ENCODE data around the gene TALDO1. TPM values are rescaled to one million over a fixed set of nuclear protein-coding genes. Genes with fewer than 3 reads are reported as not detected.

The TALDO1 gene
- total and polyA plus RNA-seq, 2 donors (not counting 3 experiments of a cell fraction or from before 2014, with no cell fraction given): 211 to 294 TPM

GRCh38 chr11:721247-721740, 26.0 kb upstream of the TALDO1 start:
- ChIA-PET POLR2A (no interaction called here), CTCF (interaction anchor here (1.0 to 3.9 kb wide), 10 partner anchors 9 to 167 kb away, joined by 3 to 36 read pairs (median 4); partner anchors contain the start of genes DEAF1 and TMEM80)
- no peak overlapping the region for H3K4me3 ChIP-seq (replicated peaks in 1 of 3; ENCODE audit: insufficient read depth in 1 of 3, low read depth in 1 of 3, low read length in 3 of 3)
- intact Hi-C loops (cut with micrococcal nuclease): no loop called here
- H3K79me2 ChIP-seq (ENCODE audit: control insufficient read depth, insufficient read depth, low read length): no peaks in the 10 kb centered on the region
- DNase-seq (ENCODE audit: low read depth, low spot score) (no peak), FAIRE-seq (no peak)
- no peak overlapping the region for H2AFZ ChIP-seq (ENCODE audit: low read depth, low read length)
- H3K9ac ChIP-seq (replicated peaks; ENCODE audit: extremely low read depth, insufficient read depth, low read length): no peak overlapping the region
- H3K4me2 ChIP-seq (ENCODE audit: insufficient read depth, low read length): no peak overlapping the region
- no peak for TF ChIP-seq GATA2 (IDR thresholded peaks at IDR 0.05; ENCODE audit: insufficient read depth, insufficient read length, low read depth, low read length)
- peak; percentile 50 for TF ChIP-seq EZH2 (IDR thresholded peaks at IDR 0.05; ENCODE audit: borderline replicate concordance, low read depth, low read length, severe bottlenecking)
- TF ChIP-seq POLR2A (IDR thresholded peaks at IDR 0.05; ENCODE audit: low read depth, low read length): no peak
- no peak for TF ChIP-seq MAX (IDR thresholded peaks at IDR 0.05; ENCODE audit: insufficient read depth, insufficient read length)
- TF ChIP-seq MYC (IDR thresholded peaks at IDR 0.05; ENCODE audit: low read depth, low read length): no peak
- no peak for TF ChIP-seq FOS (IDR thresholded peaks at IDR 0.05; ENCODE audit: borderline replicate concordance, insufficient read depth, low read length)
- no peaks in the 10 kb centered on the region for H3K36me3 ChIP-seq (ENCODE audit: control insufficient read depth in 2 of 2, extremely low read depth in 1 of 2, insufficient read depth in 2 of 2, low read length in 2 of 2)
- BruUV-seq (replicated peaks): no TSS peak
- dilution Hi-C loops (cut with MboI; ENCODE audit: extremely low pct_ligation_motif_present, low sequenced_read_pairs): no loop called here
- no peaks in the 10 kb centered on the region for H3K9me3 ChIP-seq (replicated peaks; ENCODE audit: control insufficient read depth, insufficient read depth, low read length)
- no peaks in the 10 kb centered on the region for H3K9me1 ChIP-seq (replicated peaks; ENCODE audit: control insufficient read depth, extremely low read depth, insufficient read depth, low read length)
- no peak overlapping the region for H3K27ac ChIP-seq (ENCODE audit: insufficient read depth, low read depth, low read length)
- H3K4me1 ChIP-seq (ENCODE audit: control insufficient read depth, extremely low read depth, insufficient read depth, low read length): peaks cover 3% of the 10 kb centered on the region
- H4K20me1 ChIP-seq (replicated peaks; ENCODE audit: control insufficient read depth, extremely low read depth, insufficient read depth, low read length): no peaks in the 10 kb centered on the region
- peaks cover 22 to 23% of the 10 kb centered on the region in 2 experiments for H3K27me3 ChIP-seq (ENCODE audit: control insufficient read depth in 2 of 2, insufficient read depth in 2 of 2, low read length in 2 of 2)

- Histone ChIP-seq H3K36me3 (ENCODE audit: control insufficient read depth in 2 of 2, extremely low read depth in 1 of 2, insufficient read depth in 2 of 2, low read length in 2 of 2) (no peaks in the 10 kb centered on the region), H3K9ac (replicated peaks; ENCODE audit: extremely low read depth, insufficient read depth, low read length) (no peak overlapping the region), H3K4me3 (replicated peaks in 1 of 3; ENCODE audit: insufficient read depth in 1 of 3, low read depth in 1 of 3, low read length in 3 of 3) (no peak overlapping the region), H3K4me2 (ENCODE audit: insufficient read depth, low read length) (no peak overlapping the region), H3K9me1 (replicated peaks; ENCODE audit: control insufficient read depth, extremely low read depth, insufficient read depth, low read length) (no peaks in the 10 kb centered on the region), H3K9me3 (replicated peaks; ENCODE audit: control insufficient read depth, insufficient read depth, low read length) (no peaks in the 10 kb centered on the region), H2AFZ (ENCODE audit: low read depth, low read length) (no peak overlapping the region), H3K79me2 (ENCODE audit: control insufficient read depth, insufficient read depth, low read length) (no peaks in the 10 kb centered on the region), H3K27ac (ENCODE audit: insufficient read depth, low read depth, low read length) (no peak overlapping the region), H4K20me1 (replicated peaks; ENCODE audit: control insufficient read depth, extremely low read depth, insufficient read depth, low read length) (no peaks in the 10 kb centered on the region), H3K4me1 (ENCODE audit: control insufficient read depth, extremely low read depth, insufficient read depth, low read length) (peaks cover 3% of the 10 kb centered on the region), H3K27me3 (ENCODE audit: control insufficient read depth in 2 of 2, insufficient read depth in 2 of 2, low read length in 2 of 2) (peaks cover 22 to 23% of the 10 kb centered on the region in 2 experiments)
- ChIA-PET POLR2A (no interaction called here), CTCF (interaction anchor here (1.0 to 3.9 kb wide), 11 partner anchors 8 to 167 kb away, joined by 3 to 36 read pairs (median 4); partner anchors contain the start of genes DEAF1, LMNTD2 and TMEM80)
- no TSS peak for BruUV-seq (replicated peaks)
- dilution Hi-C loops (cut with MboI; ENCODE audit: extremely low pct_ligation_motif_present, low sequenced_read_pairs) (no loop called here), intact Hi-C loops (cut with micrococcal nuclease) (no loop called here)
- DNase-seq (ENCODE audit: low read depth, low spot score) (no peak), FAIRE-seq (no peak)
- TF ChIP-seq POLR2AphosphoS5 (IDR thresholded peaks at IDR 0.05; ENCODE audit: insufficient read depth, low read depth, low read length) (no peak), EZH2 (IDR thresholded peaks at IDR 0.05; ENCODE audit: borderline replicate concordance, low read depth, low read length, severe bottlenecking) (no peak), POLR2A (IDR thresholded peaks at IDR 0.05; ENCODE audit: low read depth, low read length) (no peak), CTCF (IDR thresholded peaks at IDR 0.05; ENCODE audit: extremely low read depth in 1 of 2, insufficient read depth in 1 of 2, low read depth in 1 of 2, low read length in 2 of 2) (no peak), JUN (IDR thresholded peaks at IDR 0.05; ENCODE audit: borderline replicate concordance, insufficient read depth, insufficient read length, low read depth) (no peak), MAX (IDR thresholded peaks at IDR 0.05; ENCODE audit: insufficient read depth, insufficient read length) (no peak), GATA2 (IDR thresholded peaks at IDR 0.05; ENCODE audit: insufficient read depth, insufficient read length, low read depth, low read length) (no peak), MYC (IDR thresholded peaks at IDR 0.05; ENCODE audit: low read depth, low read length) (no peak), FOS (IDR thresholded peaks at IDR 0.05; ENCODE audit: borderline replicate concordance, insufficient read depth, low read length) (no peak)
These were observed 25.4 kb upstream of the TALDO1 start for GRCh38 chr11:721741-722345.

All from endothelial cell of umbilical vein (primary cell).